ENCODE results near the gene VOPP1.

GRCh38 chr7:55458351-55458750, 114.0 kb downstream of the VOPP1 start:
- TF ChIP-seq, protein P1, sequence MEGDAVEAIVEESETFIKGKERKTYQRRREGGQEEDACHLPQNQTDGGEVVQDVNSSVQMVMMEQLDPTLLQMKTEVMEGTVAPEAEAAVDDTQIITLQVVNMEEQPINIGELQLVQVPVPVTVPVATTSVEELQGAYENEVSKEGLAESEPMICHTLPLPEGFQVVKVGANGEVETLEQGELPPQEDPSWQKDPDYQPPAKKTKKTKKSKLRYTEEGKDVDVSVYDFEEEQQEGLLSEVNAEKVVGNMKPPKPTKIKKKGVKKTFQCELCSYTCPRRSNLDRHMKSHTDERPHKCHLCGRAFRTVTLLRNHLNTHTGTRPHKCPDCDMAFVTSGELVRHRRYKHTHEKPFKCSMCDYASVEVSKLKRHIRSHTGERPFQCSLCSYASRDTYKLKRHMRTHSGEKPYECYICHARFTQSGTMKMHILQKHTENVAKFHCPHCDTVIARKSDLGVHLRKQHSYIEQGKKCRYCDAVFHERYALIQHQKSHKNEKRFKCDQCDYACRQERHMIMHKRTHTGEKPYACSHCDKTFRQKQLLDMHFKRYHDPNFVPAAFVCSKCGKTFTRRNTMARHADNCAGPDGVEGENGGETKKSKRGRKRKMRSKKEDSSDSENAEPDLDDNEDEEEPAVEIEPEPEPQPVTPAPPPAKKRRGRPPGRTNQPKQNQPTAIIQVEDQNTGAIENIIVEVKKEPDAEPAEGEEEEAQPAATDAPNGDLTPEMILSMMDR (IDR thresholded peaks at IDR 0.05) = no peak
- TF ChIP-seq MLX (CRISPR knock-in tag; IDR thresholded peaks at IDR 0.05) (no peak), E2F5 (CRISPR knock-in tag; IDR thresholded peaks at IDR 0.05) (no peak), TP53 (CRISPR knock-in tag; IDR thresholded peaks at IDR 0.05) (no peak), ZNF396 (CRISPR knock-in tag; IDR thresholded peaks at IDR 0.05; ENCODE audit: borderline replicate concordance) (no peak), NR2C2 (CRISPR knock-in tag; IDR thresholded peaks at IDR 0.05) (no peak)
- TF ChIP-seq, protein P2, sequence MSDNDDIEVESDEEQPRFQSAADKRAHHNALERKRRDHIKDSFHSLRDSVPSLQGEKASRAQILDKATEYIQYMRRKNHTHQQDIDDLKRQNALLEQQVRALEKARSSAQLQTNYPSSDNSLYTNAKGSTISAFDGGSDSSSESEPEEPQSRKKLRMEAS (CRISPR knock-in tag; IDR thresholded peaks at IDR 0.05) = no peak
- TF ChIP-seq, protein P3, sequence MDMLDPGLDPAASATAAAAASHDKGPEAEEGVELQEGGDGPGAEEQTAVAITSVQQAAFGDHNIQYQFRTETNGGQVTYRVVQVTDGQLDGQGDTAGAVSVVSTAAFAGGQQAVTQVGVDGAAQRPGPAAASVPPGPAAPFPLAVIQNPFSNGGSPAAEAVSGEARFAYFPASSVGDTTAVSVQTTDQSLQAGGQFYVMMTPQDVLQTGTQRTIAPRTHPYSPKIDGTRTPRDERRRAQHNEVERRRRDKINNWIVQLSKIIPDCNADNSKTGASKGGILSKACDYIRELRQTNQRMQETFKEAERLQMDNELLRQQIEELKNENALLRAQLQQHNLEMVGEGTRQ (CRISPR knock-in tag; IDR thresholded peaks at IDR 0.05) = no peak

Data from WTC11 (cell line).